ENCODE results near the gene STOX1.
"Not testable (repeated sequence)": the region's sequence is repeated elsewhere in the genome, so short reads cannot be mapped to it uniquely, and the experiment has no call there.

The STOX1 gene

DNA sequence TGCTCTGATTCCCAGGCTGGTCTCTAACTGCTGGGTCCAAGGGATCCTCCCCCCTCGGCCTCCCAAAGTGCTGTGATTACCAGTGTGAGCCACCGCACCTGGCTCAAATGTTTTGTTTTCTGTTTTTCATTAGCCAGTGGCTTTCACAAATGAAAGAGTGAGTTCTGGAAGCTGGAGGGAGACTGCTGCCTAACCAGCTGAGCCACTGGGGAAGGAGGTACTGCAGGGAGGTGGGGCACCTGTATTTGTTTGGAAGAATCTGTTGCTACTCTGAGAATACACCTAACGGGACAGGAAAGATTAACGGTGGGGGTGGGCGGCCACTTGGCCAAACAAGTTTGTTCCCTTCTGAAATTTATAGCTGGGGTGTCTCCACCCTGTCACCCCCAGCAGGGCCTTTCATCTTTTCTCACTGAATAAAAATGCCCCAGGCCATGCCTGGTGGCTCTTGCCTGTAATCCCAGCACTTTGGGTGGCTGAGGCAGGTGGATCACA is 4.7 kb downstream of the STOX1 start:
- peaks cover 17% of the 10 kb centered on the region for H3K27me3 ChIP-seq (ENCODE audit: insufficient read depth, low read length)
- no peak overlapping the region for H3K27ac ChIP-seq (ENCODE audit: low read length)
- H3K9ac ChIP-seq (ENCODE audit: low read depth, low read length), result no peak overlapping the region
- H3K9me3 ChIP-seq (ENCODE audit: insufficient read depth, low read depth, low read length), result no peaks in the 10 kb centered on the region
- no peaks in the 10 kb centered on the region for H3K36me3 ChIP-seq (ENCODE audit: insufficient read depth, low read depth, low read length)
- H3K4me1 ChIP-seq (ENCODE audit: insufficient read depth, low read length), result no peaks in the 10 kb centered on the region
- H3K4me3 ChIP-seq (ENCODE audit: low read length), result no peak overlapping the region

DNA sequence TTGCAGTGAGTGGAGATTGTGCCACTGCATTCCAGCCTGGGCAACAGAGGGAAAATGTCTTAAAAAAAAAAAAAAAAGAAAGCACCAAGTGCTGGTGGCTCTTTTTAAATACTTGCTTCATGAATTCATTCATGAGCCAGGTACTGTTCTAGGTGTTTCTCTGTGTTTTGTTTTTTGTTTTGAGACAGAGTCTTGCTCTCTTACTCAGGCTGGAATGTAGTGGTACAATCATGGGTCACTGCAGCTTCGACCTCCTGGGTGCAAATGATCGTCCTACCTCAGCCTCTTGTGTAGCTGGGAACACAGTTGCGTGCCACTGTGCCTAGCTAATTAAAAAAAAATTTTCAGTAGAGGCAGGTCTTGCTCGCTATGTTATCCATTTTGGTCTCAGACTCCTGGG is 5.3 kb downstream of the STOX1 start:
- no peaks in the 10 kb centered on the region for H3K9me3 ChIP-seq (ENCODE audit: insufficient read depth, low read depth, low read length)
- H3K9ac ChIP-seq (ENCODE audit: low read depth, low read length), result no peak overlapping the region
- no peaks in the 10 kb centered on the region for H3K36me3 ChIP-seq (ENCODE audit: insufficient read depth, low read depth, low read length)
- no peaks in the 10 kb centered on the region for H3K4me1 ChIP-seq (ENCODE audit: insufficient read depth, low read length)
- H3K27me3 ChIP-seq (ENCODE audit: insufficient read depth, low read length), result peaks cover 16% of the 10 kb centered on the region
- H3K27ac ChIP-seq (ENCODE audit: low read length), result no peak overlapping the region
- no peak overlapping the region for H3K4me3 ChIP-seq (ENCODE audit: low read length)

DNA sequence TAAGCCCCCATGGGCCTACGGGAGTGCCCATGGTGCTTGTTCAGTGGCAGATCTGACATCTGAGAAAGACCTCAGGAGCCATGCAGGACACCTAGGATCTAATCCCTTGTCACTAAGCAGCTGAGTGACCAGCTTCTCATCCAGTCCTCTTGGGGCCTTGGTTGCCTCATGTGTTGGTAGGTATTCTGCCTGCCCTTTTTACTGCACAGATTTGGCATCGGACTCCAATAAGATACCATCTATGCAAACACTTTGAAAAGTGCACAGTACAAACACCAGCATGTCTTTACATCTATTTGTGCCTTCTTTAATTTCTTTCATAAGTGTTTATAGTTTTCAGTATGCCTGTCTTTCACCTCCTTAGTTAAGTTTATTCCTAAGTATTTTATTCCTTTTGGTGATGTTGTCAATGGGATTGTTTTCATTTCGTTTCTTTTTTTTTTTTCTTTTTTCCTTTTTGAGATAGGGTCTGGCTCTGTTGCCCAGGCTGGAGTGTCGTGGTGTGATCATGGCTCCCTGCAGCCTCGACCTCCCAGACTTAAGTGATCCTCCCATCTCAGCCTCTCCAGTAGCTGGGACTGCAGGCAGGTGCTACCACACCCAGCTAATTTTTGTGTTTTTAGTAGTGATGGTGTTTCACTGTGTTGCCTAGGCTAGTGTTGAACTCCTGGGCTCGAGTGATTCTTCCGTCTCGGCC is 10.4 kb downstream of the STOX1 start:
- Histone ChIP-seq H3K9ac (ENCODE audit: low read depth, low read length) (no peak overlapping the region), H3K9me3 (ENCODE audit: insufficient read depth, low read depth, low read length) (no peaks in the 10 kb centered on the region), H3K36me3 (ENCODE audit: insufficient read depth, low read depth, low read length) (no peaks in the 10 kb centered on the region), H3K27me3 (ENCODE audit: insufficient read depth, low read length) (no peaks in the 10 kb centered on the region), H3K4me3 (ENCODE audit: low read length) (no peak overlapping the region), H3K27ac (ENCODE audit: low read length) (no peak overlapping the region), H3K4me1 (ENCODE audit: insufficient read depth, low read length) (peaks cover 3% of the 10 kb centered on the region; the same call in 1 of the 2 replicates)

DNA sequence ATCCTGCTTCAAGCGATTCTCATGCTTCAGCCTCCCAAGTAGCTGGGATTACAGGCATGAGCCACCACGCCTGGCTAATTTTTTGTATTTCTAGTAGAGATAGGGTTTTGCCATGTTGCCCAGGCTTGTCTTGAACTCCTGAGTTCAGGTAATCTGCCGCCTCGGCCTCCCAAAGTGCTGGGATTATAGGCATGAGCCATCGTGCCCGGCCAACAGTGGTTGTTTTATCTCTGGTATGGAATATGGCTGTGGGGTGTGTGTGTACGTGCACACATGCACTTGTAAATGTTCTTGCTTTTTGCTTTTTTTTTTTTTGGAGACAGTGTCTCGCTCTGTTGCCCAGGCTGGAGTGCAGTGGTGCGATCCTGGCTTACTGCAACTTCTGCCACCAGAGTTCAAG is 13.3 kb downstream of the STOX1 start:
- not testable (repeated sequence) for H3K9me3 ChIP-seq (ENCODE audit: insufficient read depth, low read depth, low read length); H3K4me3 ChIP-seq (ENCODE audit: low read length); H3K27me3 ChIP-seq (ENCODE audit: insufficient read depth, low read length); H3K27ac ChIP-seq (ENCODE audit: low read length); H3K36me3 ChIP-seq (ENCODE audit: insufficient read depth, low read depth, low read length); H3K4me1 ChIP-seq (ENCODE audit: insufficient read depth, low read length); H3K9ac ChIP-seq (ENCODE audit: low read depth, low read length)

DNA sequence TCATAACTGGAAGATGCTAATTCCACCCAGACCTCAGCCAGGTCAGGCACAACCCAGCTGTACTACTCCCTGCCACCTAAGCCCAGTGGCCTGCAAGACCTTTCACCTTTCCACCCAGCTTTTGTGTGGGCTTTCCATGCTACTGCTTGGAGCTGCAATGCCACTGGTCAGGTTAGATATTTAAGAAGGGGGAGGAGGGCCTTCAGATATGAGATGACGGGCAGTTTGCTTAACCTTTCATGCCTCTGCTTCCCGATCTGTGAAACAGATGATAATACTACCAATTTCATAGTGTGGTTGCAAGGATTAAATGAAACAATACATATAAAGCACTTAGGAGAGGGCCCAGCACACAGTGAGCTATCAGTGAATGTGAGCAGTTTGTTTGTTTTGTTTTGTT is 20.9 kb downstream of the STOX1 start:
- Histone ChIP-seq H3K27ac (ENCODE audit: low read length) (no peak overlapping the region), H3K4me1 (ENCODE audit: insufficient read depth, low read length) (no peaks in the 10 kb centered on the region; the same call in 1 of the 2 replicates), H3K4me3 (ENCODE audit: low read length) (no peak overlapping the region), H3K9ac (ENCODE audit: low read depth, low read length) (no peak overlapping the region), H3K36me3 (ENCODE audit: insufficient read depth, low read depth, low read length) (no peaks in the 10 kb centered on the region), H3K9me3 (ENCODE audit: insufficient read depth, low read depth, low read length) (no peaks in the 10 kb centered on the region), H3K27me3 (ENCODE audit: insufficient read depth, low read length) (no peaks in the 10 kb centered on the region)

DNA sequence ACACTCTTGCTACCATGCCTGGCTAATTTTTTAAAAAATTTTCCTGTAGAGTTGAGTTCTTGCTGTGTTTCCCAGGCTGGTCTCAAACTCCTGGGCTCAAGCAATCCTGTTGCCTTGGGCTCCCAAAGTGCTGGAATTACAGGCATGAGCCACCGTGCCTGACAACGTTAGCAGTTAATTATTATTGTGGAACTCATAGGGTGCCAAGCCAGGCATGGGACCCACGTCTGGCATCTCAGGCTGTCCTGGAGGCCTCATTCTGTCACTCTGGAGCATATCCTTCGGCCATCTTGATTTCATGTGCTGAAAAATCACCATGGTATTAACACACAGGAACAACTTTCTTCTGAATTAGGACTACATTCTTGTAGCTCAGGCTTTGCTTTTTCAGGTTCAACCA is 21.5 kb downstream of the STOX1 start:
- Histone ChIP-seq H3K36me3 (ENCODE audit: insufficient read depth, low read depth, low read length) (no peaks in the 10 kb centered on the region), H3K27ac (ENCODE audit: low read length) (no peak overlapping the region), H3K9me3 (ENCODE audit: insufficient read depth, low read depth, low read length) (no peaks in the 10 kb centered on the region), H3K4me3 (ENCODE audit: low read length) (no peak overlapping the region), H3K27me3 (ENCODE audit: insufficient read depth, low read length) (no peaks in the 10 kb centered on the region), H3K9ac (ENCODE audit: low read depth, low read length) (no peak overlapping the region), H3K4me1 (ENCODE audit: insufficient read depth, low read length) (no peaks in the 10 kb centered on the region; the same call in 1 of the 2 replicates)

DNA sequence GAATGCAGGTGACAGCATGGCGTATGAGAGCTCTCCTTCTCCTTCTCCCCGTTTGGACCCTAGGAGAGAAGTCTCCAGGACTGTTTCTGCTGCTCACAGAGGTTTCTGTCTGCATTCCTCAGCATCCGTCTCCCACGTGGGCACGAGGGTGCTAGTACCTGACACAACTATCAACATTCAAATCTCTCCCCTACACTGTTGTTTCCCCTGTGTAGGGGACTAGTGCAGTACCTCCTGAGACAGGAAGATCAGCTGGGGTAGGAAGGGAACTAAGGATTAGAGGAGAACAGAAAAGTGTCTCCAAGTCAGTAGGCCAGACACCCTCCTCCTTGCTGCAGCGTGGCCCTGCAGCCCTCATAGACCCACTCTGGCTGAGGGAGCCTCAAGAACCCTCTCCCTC is 29.0 kb downstream of the STOX1 start:
- H3K36me3 ChIP-seq (ENCODE audit: insufficient read depth, low read depth, low read length), result no peaks in the 10 kb centered on the region

DNA sequence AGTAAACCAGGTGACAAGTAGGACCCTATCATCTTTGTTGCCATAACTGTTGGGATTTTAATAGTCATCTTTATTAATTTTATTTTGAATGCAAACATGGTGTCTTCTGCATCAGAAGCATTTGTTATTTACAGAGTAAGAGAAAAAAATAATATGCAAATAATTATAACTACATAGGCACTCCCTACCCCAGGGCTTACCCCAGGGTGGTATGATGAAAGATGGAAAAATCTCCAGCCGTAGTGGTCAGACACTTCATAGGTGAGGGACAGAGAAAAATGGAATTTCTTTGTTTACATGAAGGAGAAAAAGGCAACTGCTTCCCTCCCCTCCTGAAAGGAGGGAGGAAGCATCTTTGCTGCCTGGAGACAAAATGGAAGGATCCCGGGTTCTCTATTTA is 29.7 kb downstream of the STOX1 start:
- H3K36me3 ChIP-seq (ENCODE audit: insufficient read depth, low read depth, low read length), result no peaks in the 10 kb centered on the region
- no peak overlapping the region for H3K4me3 ChIP-seq (ENCODE audit: low read length)
- H3K27me3 ChIP-seq (ENCODE audit: insufficient read depth, low read length), result no peaks in the 10 kb centered on the region
- H3K4me1 ChIP-seq (ENCODE audit: insufficient read depth, low read length), result no peaks in the 10 kb centered on the region
- H3K9ac ChIP-seq (ENCODE audit: low read depth, low read length), result no peak overlapping the region
- H3K9me3 ChIP-seq (ENCODE audit: insufficient read depth, low read depth, low read length), result peaks cover 17% of the 10 kb centered on the region
- H3K27ac ChIP-seq (ENCODE audit: low read length), result no peak overlapping the region

More for the DNA sequence above, 29.0 kb downstream of the STOX1 start:
- no peak overlapping the region for H3K4me3 ChIP-seq (ENCODE audit: low read length)
- no peaks in the 10 kb centered on the region for H3K27me3 ChIP-seq (ENCODE audit: insufficient read depth, low read length)
- H3K27ac ChIP-seq (ENCODE audit: low read length), result no peak overlapping the region
- H3K9me3 ChIP-seq (ENCODE audit: insufficient read depth, low read depth, low read length), result peaks cover 11% of the 10 kb centered on the region
- H3K9ac ChIP-seq (ENCODE audit: low read depth, low read length), result no peak overlapping the region
- H3K4me1 ChIP-seq (ENCODE audit: insufficient read depth, low read length), result no peaks in the 10 kb centered on the region

DNA sequence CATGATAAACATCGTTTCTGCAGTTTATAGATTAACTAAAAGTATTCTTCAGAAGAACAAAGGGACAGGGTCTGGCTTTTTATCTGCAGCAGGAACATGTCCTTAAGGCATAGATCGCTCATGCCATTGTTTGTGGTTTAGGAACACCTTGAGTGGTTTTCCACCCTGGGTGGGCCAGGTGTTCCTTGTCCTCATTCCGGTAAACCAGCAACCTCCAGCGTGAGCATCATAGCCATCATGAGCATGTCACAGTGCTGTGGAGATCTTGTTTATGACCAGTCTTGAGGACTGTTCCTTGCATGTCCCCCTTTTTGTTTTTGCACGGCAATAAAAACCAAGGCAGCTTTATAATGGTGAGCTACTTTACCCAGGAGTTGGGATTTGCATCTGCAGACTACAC is 33.9 kb downstream of the STOX1 start:
- H3K27ac ChIP-seq (ENCODE audit: low read length), result no peak overlapping the region
- H3K9me3 ChIP-seq (ENCODE audit: insufficient read depth, low read depth, low read length), result peaks cover 25% of the 10 kb centered on the region
- no peak overlapping the region for H3K4me3 ChIP-seq (ENCODE audit: low read length)
- no peaks in the 10 kb centered on the region for H3K36me3 ChIP-seq (ENCODE audit: insufficient read depth, low read depth, low read length)
- H3K4me1 ChIP-seq (ENCODE audit: insufficient read depth, low read length), result no peaks in the 10 kb centered on the region
- no peak overlapping the region for H3K9ac ChIP-seq (ENCODE audit: low read depth, low read length)
- H3K27me3 ChIP-seq (ENCODE audit: insufficient read depth, low read length), result no peaks in the 10 kb centered on the region

DNA sequence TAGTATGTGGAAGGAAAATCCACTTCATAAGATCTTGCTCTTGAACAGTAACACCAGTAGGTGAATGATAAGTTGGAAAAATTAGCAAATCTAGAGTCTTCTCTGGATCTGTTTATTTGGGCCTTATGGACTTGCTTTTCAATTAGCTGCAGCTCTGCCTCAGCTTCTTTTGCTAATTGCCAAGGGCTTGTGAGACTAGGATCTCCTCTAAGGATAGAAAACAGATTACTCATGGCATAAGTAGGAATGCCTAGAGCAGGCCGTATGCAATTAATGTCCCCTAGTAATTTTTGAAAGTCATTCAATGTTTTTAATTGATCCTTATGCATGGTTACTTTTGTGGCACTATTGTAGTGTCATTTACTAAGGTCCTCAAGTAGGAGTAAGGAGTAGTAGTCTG is 37.3 kb downstream of the STOX1 start:
- H3K36me3 ChIP-seq (ENCODE audit: insufficient read depth, low read depth, low read length), result no peaks in the 10 kb centered on the region
- H3K9me3 ChIP-seq (ENCODE audit: insufficient read depth, low read depth, low read length), result peaks cover 40% of the 10 kb centered on the region

DNA sequence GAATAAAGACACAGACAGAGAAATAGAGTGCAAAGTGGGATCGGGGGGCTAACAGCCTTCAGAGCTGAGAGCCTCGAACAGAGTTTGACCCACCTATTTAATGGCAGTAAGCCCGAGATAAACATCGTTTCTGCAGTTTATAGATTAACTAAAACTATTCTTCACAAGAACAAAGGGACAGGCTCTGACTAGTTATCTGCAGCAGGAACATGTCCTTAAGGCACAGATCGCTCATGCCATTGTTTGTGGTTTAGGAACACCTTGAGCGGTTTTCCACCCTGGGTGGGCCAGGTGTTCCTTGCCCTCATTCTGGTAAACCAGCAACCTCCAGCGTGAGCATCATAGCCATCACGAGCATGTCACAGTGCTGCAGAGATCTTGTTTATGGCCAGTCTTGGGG is 40.8 kb downstream of the STOX1 start:
- H3K4me1 ChIP-seq (ENCODE audit: insufficient read depth, low read length), result peaks cover 20% of the 10 kb centered on the region
- H3K4me3 ChIP-seq (ENCODE audit: low read length); H3K27me3 ChIP-seq (ENCODE audit: insufficient read depth, low read length); H3K27ac ChIP-seq (ENCODE audit: low read length); H3K9ac ChIP-seq (ENCODE audit: low read depth, low read length); H3K36me3 ChIP-seq (ENCODE audit: insufficient read depth, low read depth, low read length): not testable (repeated sequence)
- H3K9me3 ChIP-seq (ENCODE audit: insufficient read depth, low read depth, low read length), result peaks cover 17% of the 10 kb centered on the region

More for the DNA sequence above, 37.3 kb downstream of the STOX1 start:
- Histone ChIP-seq H3K9ac (ENCODE audit: low read depth, low read length) (no peak overlapping the region), H3K4me1 (ENCODE audit: insufficient read depth, low read length) (no peaks in the 10 kb centered on the region; the same call in 1 of the 2 replicates), H3K27ac (ENCODE audit: low read length) (no peak overlapping the region), H3K27me3 (ENCODE audit: insufficient read depth, low read length) (no peaks in the 10 kb centered on the region), H3K4me3 (ENCODE audit: low read length) (no peak overlapping the region)

DNA sequence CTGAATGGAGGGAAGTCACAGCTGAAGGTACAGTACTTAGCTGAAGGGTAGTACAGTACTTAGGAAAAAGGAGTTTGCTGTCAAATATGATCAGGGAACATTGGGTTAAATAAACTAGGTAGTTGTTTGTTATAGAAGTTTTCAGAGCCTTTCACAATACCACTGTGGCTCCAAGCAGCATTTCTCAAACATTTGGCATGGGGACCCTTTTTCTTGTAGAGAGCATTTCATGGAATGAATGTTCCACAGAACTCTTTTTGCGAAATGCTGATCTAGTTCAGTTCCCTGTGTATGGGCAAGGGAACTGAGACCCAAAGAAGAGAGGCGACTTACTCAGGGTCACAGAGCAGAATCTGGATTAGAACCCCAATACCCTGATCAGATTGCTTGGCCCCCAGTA is 42.3 kb downstream of the STOX1 start:
- H3K9me3 ChIP-seq (ENCODE audit: insufficient read depth, low read depth, low read length), result peaks cover 15% of the 10 kb centered on the region
- H3K4me3 ChIP-seq (ENCODE audit: low read length), result no peak overlapping the region
- no peaks in the 10 kb centered on the region for H3K36me3 ChIP-seq (ENCODE audit: insufficient read depth, low read depth, low read length)
- no peaks in the 10 kb centered on the region for H3K27me3 ChIP-seq (ENCODE audit: insufficient read depth, low read length)
- H3K27ac ChIP-seq (ENCODE audit: low read length), result no peak overlapping the region
- H3K9ac ChIP-seq (ENCODE audit: low read depth, low read length), result no peak overlapping the region
- H3K4me1 ChIP-seq (ENCODE audit: insufficient read depth, low read length), result peaks cover 20% of the 10 kb centered on the region
